ENCODE data around the gene SYNCRIP.
"Not testable (repeated sequence)": the region's sequence is repeated elsewhere in the genome, so short reads cannot be mapped to it uniquely, and the experiment has no call there.

SYNCRIP gene

DNA sequence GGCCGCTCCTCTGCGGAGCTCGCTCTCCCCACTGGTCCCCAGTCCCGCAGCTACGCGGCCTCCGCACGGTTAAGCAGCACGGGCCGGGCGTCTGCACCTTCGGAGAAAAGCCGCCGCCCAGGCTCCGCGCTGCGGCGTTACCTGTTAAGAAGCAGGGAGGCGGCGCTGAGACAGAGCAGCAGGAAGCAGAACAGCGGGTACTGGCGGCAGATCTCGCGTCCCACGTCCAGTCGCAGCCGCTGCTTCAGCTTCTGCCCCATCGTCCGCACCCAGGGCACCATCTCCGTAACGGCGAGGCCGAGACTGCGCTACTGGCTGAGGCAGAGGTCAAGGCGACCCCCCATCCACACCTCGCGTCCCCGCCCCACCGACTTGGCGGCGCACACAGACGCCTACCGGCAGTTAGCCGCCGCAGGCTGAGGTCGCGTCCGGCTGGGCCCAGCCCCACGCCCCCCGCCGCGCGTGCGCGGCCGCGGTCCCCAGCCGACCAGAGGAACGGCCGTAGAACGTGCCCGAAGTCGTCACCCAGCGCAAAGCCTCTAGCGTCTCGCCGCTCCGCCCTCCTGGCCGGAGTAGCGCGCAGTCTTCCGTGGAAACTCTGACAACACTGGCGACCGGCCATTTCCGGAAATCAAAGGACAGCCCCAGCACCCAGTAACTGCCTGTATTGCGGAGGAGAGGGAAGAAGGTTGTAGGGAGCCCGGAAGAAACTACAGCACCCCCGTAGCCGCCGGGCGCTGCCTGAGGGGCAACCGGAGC is 49.1 kb downstream of the SYNCRIP start, which contains the start of gene SNX14:
SNX14 (minus strand) TSS at position 421 of the 759 bp plus-strand sequence; CDS start at position 281, 140 bp downstream.
- peak; percentile 55 to 87 (median 63) for DNase-seq

DNA sequence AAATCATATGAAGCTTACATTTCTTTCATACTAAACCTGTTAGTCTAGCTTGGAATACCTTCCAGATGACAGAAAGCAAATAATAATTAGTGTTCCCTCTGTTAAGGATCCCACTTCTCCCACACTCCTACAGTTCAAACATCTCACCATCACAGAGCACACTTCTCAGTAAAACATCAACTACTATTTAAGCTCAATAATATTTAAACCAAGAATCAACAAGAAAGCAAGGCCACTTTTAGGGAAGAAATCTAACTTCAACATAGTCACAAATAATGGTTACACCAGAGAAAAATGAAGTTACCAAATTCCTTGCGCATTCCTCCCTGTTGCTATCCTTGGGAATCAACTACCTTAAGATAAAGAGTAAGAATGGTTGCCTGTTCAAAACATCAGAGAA is 50.7 kb downstream of the SYNCRIP start:
- DNase-seq = no peak

DNA sequence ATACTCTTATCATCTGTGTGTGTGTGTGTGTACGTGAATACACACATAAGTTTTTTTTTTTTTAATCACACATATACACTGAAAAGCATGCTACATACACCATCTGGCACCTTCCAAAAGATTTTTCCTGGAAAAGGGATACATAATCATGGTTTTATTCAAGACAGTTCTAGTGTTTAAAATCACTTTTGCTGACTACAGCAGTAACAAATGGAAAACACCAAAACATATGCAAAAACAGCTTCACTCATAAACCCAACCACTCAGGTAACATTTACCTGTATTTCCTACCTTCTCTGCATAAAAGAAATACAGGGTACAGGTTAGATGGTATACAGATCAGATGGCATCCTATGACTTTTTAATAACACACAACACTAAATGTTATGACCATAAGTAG is 51.5 kb downstream of the SYNCRIP start:
- no peak for DNase-seq

DNA sequence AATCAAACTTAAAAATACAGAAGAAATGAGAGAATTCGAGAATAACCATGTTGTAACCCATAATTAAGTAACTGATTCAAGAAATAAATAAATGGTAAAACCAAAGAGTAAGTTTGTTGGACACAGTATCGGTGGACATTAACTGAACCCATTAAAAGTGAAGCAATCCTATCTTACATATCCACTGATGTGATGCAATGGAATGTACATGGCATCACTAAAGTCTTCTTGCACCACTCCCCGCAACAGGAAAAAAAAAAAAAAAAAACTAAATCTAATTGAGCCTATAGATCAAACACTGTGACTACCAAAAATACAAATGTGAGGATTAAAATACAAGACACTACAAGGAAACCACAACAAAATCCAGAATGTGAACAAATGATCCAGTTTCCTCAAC is 56.9 kb downstream of the SYNCRIP start:
- no peak for DNase-seq

DNA sequence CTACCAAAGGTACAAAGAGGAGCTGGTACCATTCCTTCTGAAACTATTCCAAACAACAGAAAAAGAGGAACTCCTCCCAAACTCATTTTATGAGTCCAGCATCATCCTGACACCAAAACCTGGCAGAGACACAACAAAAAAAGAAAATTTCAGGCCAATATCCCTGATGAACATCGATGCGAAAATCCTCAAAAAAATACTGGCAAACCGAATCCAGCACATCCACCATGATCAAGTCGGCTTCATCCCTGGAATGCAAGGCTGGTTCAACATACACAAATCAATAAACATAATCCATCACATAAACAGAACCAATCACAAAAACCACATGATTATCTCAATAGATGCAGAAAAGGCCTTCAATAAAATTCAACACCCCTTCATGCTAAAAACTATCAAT is 59.9 kb downstream of the SYNCRIP start:
- DNase-seq = not testable (repeated sequence)

DNA sequence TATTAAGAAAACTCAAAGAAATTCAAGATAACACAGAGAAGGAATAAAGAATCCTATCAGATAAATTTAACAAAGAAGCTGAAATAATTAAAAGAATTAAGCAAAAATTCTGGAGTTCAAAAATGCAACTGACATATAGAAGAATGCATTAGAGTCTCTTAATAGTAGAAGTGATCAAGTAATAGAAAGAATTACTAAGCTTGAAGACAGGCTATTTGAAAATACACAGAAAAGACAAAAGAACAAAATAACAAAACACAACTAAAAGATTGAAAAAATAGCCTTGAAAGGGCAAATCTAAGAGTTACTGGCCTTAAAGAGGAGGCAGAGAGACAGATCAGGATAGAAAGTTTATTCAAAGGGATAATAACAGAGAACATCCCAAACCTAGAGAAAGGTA is 61.1 kb downstream of the SYNCRIP start:
- DNase-seq = no peak

DNA sequence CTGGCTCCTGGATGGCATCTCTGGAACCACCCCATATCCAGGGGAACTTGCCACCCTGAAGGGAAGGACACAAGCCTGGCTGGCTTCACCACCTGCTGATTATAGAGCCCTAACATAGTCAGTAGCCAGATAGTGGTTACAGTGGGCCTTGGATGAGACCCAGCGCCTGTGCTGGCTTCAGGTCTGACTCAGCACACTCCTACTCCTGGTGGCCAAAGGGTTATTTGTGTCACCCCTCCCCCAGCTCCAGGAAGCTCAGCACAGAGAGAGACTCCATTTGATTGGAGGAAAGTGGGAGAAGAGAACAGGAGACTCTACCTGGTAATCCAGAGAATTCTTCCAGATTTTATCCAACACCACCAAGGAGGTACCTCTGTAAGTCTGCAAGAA is 61.8 kb downstream of the SYNCRIP start:
- no peak for DNase-seq

DNA sequence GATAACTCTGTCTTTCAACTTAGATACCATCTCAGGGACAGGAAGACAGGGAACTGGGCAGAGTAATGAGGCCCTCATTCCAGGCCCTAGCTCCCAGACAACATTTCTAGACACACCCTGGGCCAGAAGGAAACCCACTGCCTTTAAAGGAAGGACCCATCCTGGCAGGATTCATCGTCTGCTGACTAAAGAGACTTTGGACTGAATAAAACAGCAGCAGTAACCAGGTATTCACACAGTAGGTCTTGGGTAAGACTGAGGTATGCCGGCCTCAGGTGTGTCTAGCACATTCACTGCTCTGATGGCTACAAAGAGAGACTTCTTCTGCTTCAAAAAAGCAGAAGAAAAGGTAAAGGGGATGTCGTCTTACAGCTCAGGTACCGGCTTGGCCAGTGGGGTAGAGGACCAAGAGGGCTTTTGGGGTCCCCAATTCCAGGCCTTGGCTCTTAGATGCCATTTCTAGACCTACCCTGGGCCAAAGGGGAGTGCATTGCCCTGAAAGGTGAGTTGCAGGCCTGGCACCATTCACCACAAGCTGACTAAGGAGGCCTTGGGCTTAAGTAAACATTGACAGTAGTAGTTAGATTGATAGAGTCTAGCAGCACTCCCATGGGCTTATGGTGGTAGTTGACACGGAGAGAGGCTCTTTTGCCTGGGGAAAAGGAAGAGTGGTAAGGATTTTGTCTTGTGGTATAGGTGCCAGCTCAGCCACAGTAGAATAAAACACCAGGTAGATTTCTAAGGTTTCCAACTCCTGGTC is 62.4 kb downstream of the SYNCRIP start:
- no peak for DNase-seq

DNA sequence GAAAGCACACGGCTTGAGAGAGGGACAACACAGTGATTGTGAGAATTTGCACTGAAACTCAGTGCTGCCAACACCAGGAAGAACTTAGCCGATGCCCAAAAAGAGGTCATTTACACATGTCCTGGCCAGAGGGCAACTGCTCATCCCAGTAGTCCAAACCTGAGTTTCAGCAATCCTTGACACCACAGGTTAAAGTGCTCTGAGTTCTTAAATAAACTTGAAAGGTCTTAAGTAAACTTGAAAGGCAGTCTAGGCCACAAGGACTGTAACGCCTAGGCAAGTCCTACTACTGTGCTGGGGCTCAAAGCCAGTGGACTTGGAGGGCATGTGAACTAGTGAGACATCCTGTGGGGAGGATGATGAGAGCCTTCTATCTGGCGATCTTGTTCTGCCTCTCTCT is 63.1 kb downstream of the SYNCRIP start:
- DNase-seq = no peak

DNA sequence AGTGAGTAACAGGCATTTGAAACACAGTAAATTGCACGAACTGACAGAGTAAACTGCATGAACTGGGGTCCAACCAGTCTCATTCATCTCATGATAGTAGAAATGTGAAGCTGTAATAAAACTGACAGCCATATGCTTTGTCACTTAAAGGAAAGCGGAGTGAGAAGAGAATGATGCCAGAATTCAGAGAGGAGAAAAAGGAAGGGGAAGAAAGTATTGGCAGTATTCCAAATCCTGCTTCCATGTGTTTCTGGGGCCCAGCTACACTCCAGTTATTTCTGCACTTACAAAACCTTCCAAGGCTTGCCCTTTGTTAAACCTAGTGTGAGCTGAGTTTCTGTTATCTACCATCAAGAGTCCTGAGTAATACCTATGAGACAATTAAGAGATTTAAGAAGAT is 66.2 kb downstream of the SYNCRIP start:
- no peak for DNase-seq

DNA sequence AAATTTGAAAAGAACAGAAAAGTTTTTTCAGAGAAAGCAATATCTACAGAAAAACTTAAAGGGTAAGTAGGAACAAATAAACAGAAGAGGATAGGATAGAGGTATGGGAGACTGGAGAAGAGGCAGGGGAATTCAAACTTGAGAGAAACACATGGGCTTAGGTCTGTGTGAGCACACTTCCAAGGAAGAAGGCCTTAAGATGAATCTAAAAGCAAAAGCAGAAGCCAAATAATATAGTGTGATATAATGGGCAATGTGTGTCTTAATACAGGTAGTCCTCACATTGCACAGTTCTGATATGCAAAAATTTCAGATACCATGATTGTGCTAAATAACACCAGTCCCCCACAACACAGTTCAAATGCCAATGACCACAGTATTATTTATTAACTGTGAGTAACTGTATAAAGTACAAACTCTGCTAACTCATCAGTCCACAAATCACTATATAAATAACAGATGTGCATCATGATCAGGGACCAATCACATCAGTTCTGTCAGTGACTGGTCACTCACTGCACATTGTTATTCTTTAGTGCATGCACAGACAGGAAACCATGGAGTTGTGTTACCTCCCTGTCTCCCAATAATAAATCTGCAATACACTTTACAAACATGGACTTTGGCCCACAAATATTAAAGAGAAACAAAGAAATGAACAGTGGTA is 67.6 kb downstream of the SYNCRIP start:
- no peak for DNase-seq

DNA sequence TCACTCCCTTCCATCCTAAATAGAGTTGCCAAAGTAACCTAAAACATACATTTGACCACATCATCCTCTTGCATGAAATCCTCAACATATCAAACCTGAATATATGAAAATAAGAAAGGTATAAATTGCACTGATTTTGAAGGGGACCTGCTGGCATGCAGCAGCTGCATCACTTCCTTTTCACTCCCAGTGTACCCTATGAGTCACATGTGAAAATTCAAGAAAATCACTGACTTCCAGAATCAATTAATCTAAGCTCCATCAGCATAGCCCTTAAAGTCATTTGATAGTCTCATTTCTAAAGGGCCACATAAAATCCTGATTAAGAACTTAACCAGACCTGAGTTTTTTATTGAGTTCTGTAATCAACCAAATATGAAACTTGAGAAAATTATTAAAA is 73.4 kb downstream of the SYNCRIP start:
- no peak for DNase-seq

DNA sequence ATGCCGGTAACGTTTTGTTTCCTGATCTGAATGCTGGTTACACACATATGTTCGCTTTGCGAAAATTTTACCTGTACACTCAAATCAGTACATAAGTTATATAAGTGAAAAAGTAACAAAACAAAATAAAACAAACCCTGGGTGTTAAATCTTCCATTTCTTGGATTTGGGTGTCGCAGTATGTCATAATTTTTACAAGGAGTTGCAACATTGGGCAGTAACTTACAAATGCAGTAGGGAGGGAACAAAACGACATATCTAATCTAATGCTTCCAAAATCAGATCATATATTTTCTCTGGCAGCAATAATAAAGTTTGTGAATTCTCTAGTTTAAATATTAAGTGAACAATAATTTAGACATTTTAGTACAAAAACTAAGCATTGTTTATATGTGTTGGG is 74.3 kb downstream of the SYNCRIP start:
- DNase-seq = no peak

DNA sequence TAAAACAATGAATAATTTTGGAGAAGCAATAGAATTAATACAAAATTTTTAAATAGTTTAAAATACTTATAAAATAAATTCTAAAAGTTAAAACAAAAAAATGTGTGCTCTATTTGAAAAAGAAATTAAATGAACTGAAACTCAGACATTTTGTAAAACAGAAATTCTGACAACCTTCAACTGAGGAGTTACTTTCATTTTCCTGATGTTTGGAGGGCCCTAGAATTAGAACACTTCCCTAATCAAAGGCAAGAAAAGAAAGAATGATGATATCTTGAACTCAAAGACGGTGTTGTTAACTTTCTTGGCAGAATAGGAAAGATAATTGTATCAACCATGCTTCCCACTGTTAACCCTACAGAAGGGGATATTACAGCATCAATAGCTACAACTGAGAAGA is 77.0 kb downstream of the SYNCRIP start:
- DNase-seq = no peak

DNA sequence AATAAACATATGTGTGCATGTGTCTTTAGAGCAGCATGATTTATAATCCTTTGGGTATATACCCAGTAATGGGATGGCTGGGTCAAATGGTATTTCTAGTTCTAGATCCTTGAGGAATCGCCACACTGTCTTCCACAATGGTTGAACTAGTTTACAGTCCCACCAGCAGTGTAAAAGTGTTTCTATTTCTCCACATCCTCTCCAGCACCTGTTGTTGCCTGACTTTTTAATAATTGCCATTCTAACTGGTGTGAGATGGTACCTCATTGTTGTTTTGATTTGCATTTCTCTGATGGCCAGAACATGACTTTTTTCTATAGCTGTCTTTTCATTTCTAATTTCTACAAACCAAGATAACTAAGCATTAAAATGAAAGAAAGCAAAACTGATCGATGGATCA is 78.5 kb downstream of the SYNCRIP start:
- DNase-seq = not testable (repeated sequence)
